CD4-positive, alpha-beta T cell (primary cell): ENCODE data around the gene SCAMP1. TPM values are rescaled to one million over a fixed set of nuclear protein-coding genes. Genes with fewer than 3 reads are reported as not detected.

Experiments
- ATAC-seq: fragments of 200-7000 bp; cut with Tn5 transposase; one replicate; pipeline ENCODE4 v1.10.0; 2022; ENCODE audit warnings: mild to moderate bottlenecking; ENCODE audit not compliant: poor library complexity
- CTCF ChIA-PET: fragments of 350-600 bp; sonication (Branson Sonifier 250); formaldehyde crosslinking; loops from one replicate; lab custom pipeline; 2021; ENCODE audit warnings: antibody characterized with exemption, inconsistent platforms; lab: Charles Lee
- POLR2A ChIA-PET: fragments of 350-600 bp; sonication (Branson Sonifier 250); formaldehyde crosslinking; loops from one replicate; lab custom pipeline; 2021; ENCODE audit warnings: antibody characterized with exemption, inconsistent platforms; lab: Charles Lee
- DNase-seq, 14 experiments: peaks; one replicate each; pipeline ENCODE4 v3.0.0-alpha.2; 2013 to 2020; ENCODE audit warnings: mixed read lengths in 2 of 14
- H3K27ac ChIP-seq, 2 donors: one replicate each; pipeline versions ENCODE4 v1.5.1 to v1.7.0; 2013; ENCODE audit warnings: low read length in 2 of 2, low read depth in 1 of 2, mild to moderate bottlenecking in 1 of 2
- H3K27me3 ChIP-seq, 2 experiments: 1 replicate in 1 of 2; 2 replicates in 1 of 2; pipeline versions ENCODE4 v1.6.1 to v1.7.0; 2013; ENCODE audit warnings: low read length in 2 of 2, control low read depth in 1 of 2, mild to moderate bottlenecking in 1 of 2, moderate library complexity in 1 of 2; ENCODE audit not compliant: insufficient read depth in 2 of 2, control insufficient read depth in 1 of 2
- H3K36me3 ChIP-seq: one replicate; pipeline ENCODE4 v1.6.1; 2013; ENCODE audit warnings: low read length, control low read depth; ENCODE audit not compliant: insufficient read depth
- H3K4me1 ChIP-seq: one replicate; pipeline ENCODE4 v1.6.1; 2013; ENCODE audit warnings: low read length, control low read depth; ENCODE audit not compliant: insufficient read depth
- H3K4me3 ChIP-seq: one replicate; pipeline ENCODE4 v1.5.1; 2013; ENCODE audit warnings: mild to moderate bottlenecking, low read length, moderate library complexity
- H3K9me3 ChIP-seq, 2 experiments: 1 replicate in 1 of 2; 2 replicates in 1 of 2; pipeline versions ENCODE4 v1.6.1 to v1.7.0; 2013; ENCODE audit warnings: low read length in 2 of 2, mild to moderate bottlenecking in 2 of 2, control low read depth in 1 of 2, moderate library complexity in 1 of 2; ENCODE audit not compliant: control insufficient read depth in 1 of 2, insufficient read depth in 1 of 2
- H3K27ac Mint-ChIP-seq: one replicate; pipeline ENCODE4 v1.8.0; 2020; ENCODE audit warnings: mixed read lengths
- H3K27me3 Mint-ChIP-seq: one replicate; pipeline ENCODE4 v1.8.0; 2021; ENCODE audit warnings: mixed read lengths
- H3K36me3 Mint-ChIP-seq: one replicate; pipeline ENCODE4 v1.8.0; 2021; ENCODE audit warnings: low read depth, mixed read lengths
- H3K4me1 Mint-ChIP-seq: one replicate; pipeline ENCODE4 v1.8.0; 2021; ENCODE audit warnings: low read depth, mixed read lengths
- H3K4me3 Mint-ChIP-seq: one replicate; pipeline ENCODE4 v1.8.0; 2020; ENCODE audit warnings: mild to moderate bottlenecking, mixed read lengths
- H3K9me3 Mint-ChIP-seq: one replicate; pipeline ENCODE4 v1.8.0; 2020; ENCODE audit warnings: mixed read lengths
- CTCF ChIP-seq: fragments of 200-600 bp; IDR thresholded peaks from one replicate; pipeline ENCODE4 v1.8.0; 2022; ENCODE audit warnings: antibody characterized with exemption, mild to moderate bottlenecking
- intact Hi-C, 2 experiments: fragments of 100-400 bp; cut with DNase I in 1 of 2; cut with micrococcal nuclease in 1 of 2; formaldehyde crosslinking; loops; one replicate each; pipeline versions ENCODE4 v1.15.1 to v1.9.0; 2023 to 2025; cut with DNase I, micrococcal nuclease
- total RNA-seq, 174 experiments: library from RNA in 2 of 174; stranded (reverse) in 2 of 174; gene quantifications; one replicate each; pipeline ENCODE4 v1.2.3 and lab custom pipeline; 2021 to 2026

SCAMP1 gene
- total RNA-seq, 2 experiments from 2014 or later = 16.0 to 18.4 TPM

GRCh38 chr5:78405829-78406750 is 45.7 kb downstream of the SCAMP1 start:
- TF ChIP-seq CTCF = no peak
- no peaks in the 10 kb centered on the region for H3K36me3 ChIP-seq
- H3K27ac ChIP-seq = no peak overlapping the region
- no peak for DNase-seq
- H3K4me1 Mint-ChIP-seq = peaks cover 41% of the 10 kb centered on the region
- ChIA-PET POLR2A (no interaction called here), CTCF (no interaction called here)
- no peaks in the 10 kb centered on the region for H3K27me3 Mint-ChIP-seq
- no peaks in the 10 kb centered on the region for H3K9me3 Mint-ChIP-seq
- no peak overlapping the region for H3K4me3 Mint-ChIP-seq
- H3K27me3 ChIP-seq = no peaks in the 10 kb centered on the region
- no peak overlapping the region for H3K4me3 ChIP-seq
- H3K9me3 ChIP-seq = no peaks in the 10 kb centered on the region
- H3K27ac Mint-ChIP-seq = no peak overlapping the region
- no peak for ATAC-seq
- intact Hi-C loops = no loop called here
- H3K4me1 ChIP-seq = no peaks in the 10 kb centered on the region
- H3K36me3 Mint-ChIP-seq = peaks cover 30% of the 10 kb centered on the region

- ATAC-seq (no peak), DNase-seq (no peak)
- Histone ChIP-seq H3K36me3 (no peaks in the 10 kb centered on the region), H3K4me1 (no peaks in the 10 kb centered on the region), H3K4me3 (no peak overlapping the region), H3K9me3 (no peaks in the 10 kb centered on the region), H3K27me3 (no peaks in the 10 kb centered on the region), H3K27ac (no peak overlapping the region)
- CTCF ChIA-PET = no interaction called here
- H3K4me1 Mint-ChIP-seq = peaks cover 47% of the 10 kb centered on the region
- H3K27ac Mint-ChIP-seq = no peak overlapping the region
- TF ChIP-seq CTCF = no peak
- intact Hi-C loops = no loop called here
- H3K27me3 Mint-ChIP-seq = no peaks in the 10 kb centered on the region
- no peak overlapping the region for H3K4me3 Mint-ChIP-seq
- H3K36me3 Mint-ChIP-seq = peaks cover 25% of the 10 kb centered on the region
- POLR2A ChIA-PET = no interaction called here
- H3K9me3 Mint-ChIP-seq = no peaks in the 10 kb centered on the region
Observed at GRCh38 chr5:78407458-78407857, 47.0 kb downstream of the SCAMP1 start.

- TF ChIP-seq CTCF = no peak
- H3K4me3 Mint-ChIP-seq = no peak overlapping the region
- CTCF ChIA-PET = no interaction called here
- no peak overlapping the region for H3K27ac ChIP-seq
- peaks cover 35% of the 10 kb centered on the region for H3K36me3 Mint-ChIP-seq
- no peak overlapping the region for H3K27ac Mint-ChIP-seq
- peaks cover 35% of the 10 kb centered on the region for H3K4me1 Mint-ChIP-seq
- no peaks in the 10 kb centered on the region for H3K27me3 ChIP-seq
- H3K9me3 Mint-ChIP-seq = no peaks in the 10 kb centered on the region
- no peaks in the 10 kb centered on the region for H3K9me3 ChIP-seq
- DNase-seq = no peak
- intact Hi-C loops = no loop called here
- ATAC-seq = no peak
- no peaks in the 10 kb centered on the region for H3K4me1 ChIP-seq
- POLR2A ChIA-PET = no interaction called here
- peaks cover 8% of the 10 kb centered on the region for H3K36me3 ChIP-seq
- H3K4me3 ChIP-seq = no peak overlapping the region
- H3K27me3 Mint-ChIP-seq = no peaks in the 10 kb centered on the region
Observed at GRCh38 chr5:78411586-78411985, 51.2 kb downstream of the SCAMP1 start.
